IPS-NIHi7 (cell line): Measurements from ENCODE around the gene SIVA1.

ENCODE experiments used
- DNase-seq: peaks from one replicate; pipeline ENCODE4 v3.0.0; 2012; ENCODE audit warnings: mixed read lengths; ENCODE audit errors: extremely low spot score

SIVA1 gene

GRCh38 chr14:104734601-104734990 is 18.4 kb upstream of the SIVA1 start:
- no peak for DNase-seq

GRCh38 chr14:104734991-104735779 is 17.8 kb upstream of the SIVA1 start:
- DNase-seq = no peak

- DNase-seq = no peak
Measured at GRCh38 chr14:104735830-104736642, 16.9 kb upstream of the SIVA1 start.

- no peak for DNase-seq
Measured at GRCh38 chr14:104738375-104739019, 14.4 kb upstream of the SIVA1 start.

- no peak for DNase-seq
Measured at GRCh38 chr14:104739026-104739425, 13.9 kb upstream of the SIVA1 start.

GRCh38 chr14:104739546-104740516 is 13.1 kb upstream of the SIVA1 start:
- DNase-seq = no peak

GRCh38 chr14:104741108-104741802 is 11.7 kb upstream of the SIVA1 start:
- DNase-seq = no peak

GRCh38 chr14:104741803-104742251 is 11.1 kb upstream of the SIVA1 start:
- DNase-seq = no peak

- no peak for DNase-seq
Measured at GRCh38 chr14:104742586-104743455, 10.1 kb upstream of the SIVA1 start.

- DNase-seq = no peak
Measured at GRCh38 chr14:104743461-104744380, 9.2 kb upstream of the SIVA1 start.

GRCh38 chr14:104744484-104744883 is 8.5 kb upstream of the SIVA1 start:
- no peak for DNase-seq

GRCh38 chr14:104745431-104745830 is 7.5 kb upstream of the SIVA1 start:
- DNase-seq = no peak

- no peak for DNase-seq
Measured at GRCh38 chr14:104746071-104746545, 6.8 kb upstream of the SIVA1 start.

- no peak for DNase-seq
Measured at GRCh38 chr14:104746934-104747481, 5.9 kb upstream of the SIVA1 start.

GRCh38 chr14:104747876-104748275 is 5.1 kb upstream of the SIVA1 start:
- DNase-seq = no peak

- no peak for DNase-seq
Measured at GRCh38 chr14:104749111-104749649, 3.8 kb upstream of the SIVA1 start.

GRCh38 chr14:104750056-104750752 is 2.7 kb upstream of the SIVA1 start:
- no peak for DNase-seq
